Measurements from ENCODE around the gene EXOC6B. TPM values are rescaled to one million over a fixed set of nuclear protein-coding genes. Genes with fewer than 3 reads are reported as not detected.

The EXOC6B gene
- total RNA-seq, 6 experiments from 2014 or later: 7.8 to 15.1 (median 9.1) TPM

GRCh38 chr2:72527424-72527823 lies 298.4 kb downstream of the EXOC6B start:
- H3K4me1 ChIP-seq: no peaks in the 10 kb centered on the region
- ATAC-seq (no peak), DNase-seq (no peak)
- H3K9me3 ChIP-seq: no peaks in the 10 kb centered on the region
- WGBS (ENCODE audit: insufficient coverage, low coverage, low lambda C conversion rate, missing lambda C conversion rate): 92% methylated on average over 1 of the region's 1 CpG
- TF ChIP-seq, protein P1, sequence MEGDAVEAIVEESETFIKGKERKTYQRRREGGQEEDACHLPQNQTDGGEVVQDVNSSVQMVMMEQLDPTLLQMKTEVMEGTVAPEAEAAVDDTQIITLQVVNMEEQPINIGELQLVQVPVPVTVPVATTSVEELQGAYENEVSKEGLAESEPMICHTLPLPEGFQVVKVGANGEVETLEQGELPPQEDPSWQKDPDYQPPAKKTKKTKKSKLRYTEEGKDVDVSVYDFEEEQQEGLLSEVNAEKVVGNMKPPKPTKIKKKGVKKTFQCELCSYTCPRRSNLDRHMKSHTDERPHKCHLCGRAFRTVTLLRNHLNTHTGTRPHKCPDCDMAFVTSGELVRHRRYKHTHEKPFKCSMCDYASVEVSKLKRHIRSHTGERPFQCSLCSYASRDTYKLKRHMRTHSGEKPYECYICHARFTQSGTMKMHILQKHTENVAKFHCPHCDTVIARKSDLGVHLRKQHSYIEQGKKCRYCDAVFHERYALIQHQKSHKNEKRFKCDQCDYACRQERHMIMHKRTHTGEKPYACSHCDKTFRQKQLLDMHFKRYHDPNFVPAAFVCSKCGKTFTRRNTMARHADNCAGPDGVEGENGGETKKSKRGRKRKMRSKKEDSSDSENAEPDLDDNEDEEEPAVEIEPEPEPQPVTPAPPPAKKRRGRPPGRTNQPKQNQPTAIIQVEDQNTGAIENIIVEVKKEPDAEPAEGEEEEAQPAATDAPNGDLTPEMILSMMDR (IDR thresholded peaks at IDR 0.05): no peak
- no peak for TF ChIP-seq POLR2A (IDR thresholded peaks at IDR 0.05)
- no peak overlapping the region for H3K4me3 ChIP-seq
- no peak overlapping the region for H3K27ac ChIP-seq
- H3K36me3 ChIP-seq: no peaks in the 10 kb centered on the region
- intact Hi-C loops (cut with DNase I): no loop called here
- no peaks in the 10 kb centered on the region for H3K27me3 ChIP-seq

DNA sequence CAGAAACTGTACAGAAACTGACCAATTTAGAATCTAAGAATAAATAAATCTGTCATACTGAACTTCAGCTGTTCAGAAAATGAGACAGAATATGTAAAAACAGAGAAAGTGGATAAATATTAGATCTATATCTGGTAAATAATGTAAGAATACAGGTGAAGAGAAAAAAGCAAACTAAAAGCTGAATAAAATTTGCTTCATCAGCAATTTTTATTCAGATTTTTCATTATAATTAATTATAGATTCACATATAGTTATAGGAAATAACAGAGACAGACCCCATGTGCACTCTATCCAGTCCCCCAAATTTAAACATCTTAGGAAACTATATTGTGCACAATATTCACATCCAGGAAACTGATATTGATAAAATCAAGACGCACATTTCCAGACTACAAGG lies 299.2 kb downstream of the EXOC6B start:
- Histone ChIP-seq H3K27ac (no peak overlapping the region), H3K4me3 (no peak overlapping the region), H3K4me1 (no peaks in the 10 kb centered on the region), H3K27me3 (no peaks in the 10 kb centered on the region), H3K36me3 (no peaks in the 10 kb centered on the region), H3K9me3 (no peaks in the 10 kb centered on the region)
- ATAC-seq (no peak), DNase-seq (no peak)
- TF ChIP-seq, protein P1 (IDR thresholded peaks at IDR 0.05): no peak
- TF ChIP-seq POLR2A (IDR thresholded peaks at IDR 0.05): no peak
- WGBS (ENCODE audit: insufficient coverage, low coverage, low lambda C conversion rate, missing lambda C conversion rate): 88% methylated on average over 1 of the region's 1 CpG
- intact Hi-C loops (cut with DNase I): no loop called here

- Histone ChIP-seq H3K27ac (no peak overlapping the region), H3K36me3 (no peaks in the 10 kb centered on the region), H3K4me3 (no peak overlapping the region), H3K4me1 (no peaks in the 10 kb centered on the region), H3K9me3 (no peaks in the 10 kb centered on the region), H3K27me3 (no peaks in the 10 kb centered on the region)
- WGBS (ENCODE audit: insufficient coverage, low coverage, low lambda C conversion rate, missing lambda C conversion rate): 88% methylated on average over 2 of the region's 2 CpGs
- intact Hi-C loops (cut with DNase I): no loop called here
- TF ChIP-seq POLR2A (IDR thresholded peaks at IDR 0.05): no peak
- TF ChIP-seq, protein P1 (IDR thresholded peaks at IDR 0.05): no peak
- ATAC-seq (no peak), DNase-seq (no peak)
These were observed 301.8 kb downstream of the EXOC6B start for GRCh38 chr2:72524071-72524470.

- DNase-seq (no peak), ATAC-seq (no peak)
- Histone ChIP-seq H3K9me3 (no peaks in the 10 kb centered on the region), H3K4me3 (no peak overlapping the region), H3K4me1 (no peaks in the 10 kb centered on the region), H3K36me3 (no peaks in the 10 kb centered on the region), H3K27ac (no peak overlapping the region), H3K27me3 (no peaks in the 10 kb centered on the region)
- 86% methylated on average over 3 of the region's 3 CpGs for WGBS (ENCODE audit: insufficient coverage, low coverage, low lambda C conversion rate, missing lambda C conversion rate)
- TF ChIP-seq POLR2A (IDR thresholded peaks at IDR 0.05): no peak
- TF ChIP-seq, protein P1 (IDR thresholded peaks at IDR 0.05): no peak
- intact Hi-C loops (cut with DNase I): no loop called here
These were observed 310.1 kb downstream of the EXOC6B start for GRCh38 chr2:72515696-72516095.

- 87% methylated on average over 3 of the region's 3 CpGs for WGBS (ENCODE audit: insufficient coverage, low coverage, low lambda C conversion rate, missing lambda C conversion rate)
These were observed 312.8 kb downstream of the EXOC6B start for GRCh38 chr2:72513011-72513410.

More at GRCh38 chr2:72513011-72513410, 312.8 kb downstream of the EXOC6B start:
- H3K36me3 ChIP-seq: no peaks in the 10 kb centered on the region
- no peak for TF ChIP-seq POLR2A (IDR thresholded peaks at IDR 0.05)
- TF ChIP-seq, protein P1 (IDR thresholded peaks at IDR 0.05): no peak
- DNase-seq: no peak
- H3K9me3 ChIP-seq: no peaks in the 10 kb centered on the region
- no peak overlapping the region for H3K4me3 ChIP-seq
- no peaks in the 10 kb centered on the region for H3K4me1 ChIP-seq
- no peaks in the 10 kb centered on the region for H3K27me3 ChIP-seq
- ATAC-seq: no peak
- intact Hi-C loops (cut with DNase I): no loop called here
- no peak overlapping the region for H3K27ac ChIP-seq
